Stimulated activated CD4-positive, alpha-beta T cell treated with anti-CD3 and anti-CD28 coated beads, Interleukin-1b, Interleukin-23, amount 100 ng/mL, for 24 hours (primary cell): ENCODE measurements around the gene GPD2.

Experiments
- DNase-seq, 4 experiments: peaks; one replicate each; pipeline ENCODE4 v3.0.0-alpha.2; 2020; ENCODE audit warnings: low read depth in 4 of 4, low spot score in 1 of 4

The GPD2 gene

DNA sequence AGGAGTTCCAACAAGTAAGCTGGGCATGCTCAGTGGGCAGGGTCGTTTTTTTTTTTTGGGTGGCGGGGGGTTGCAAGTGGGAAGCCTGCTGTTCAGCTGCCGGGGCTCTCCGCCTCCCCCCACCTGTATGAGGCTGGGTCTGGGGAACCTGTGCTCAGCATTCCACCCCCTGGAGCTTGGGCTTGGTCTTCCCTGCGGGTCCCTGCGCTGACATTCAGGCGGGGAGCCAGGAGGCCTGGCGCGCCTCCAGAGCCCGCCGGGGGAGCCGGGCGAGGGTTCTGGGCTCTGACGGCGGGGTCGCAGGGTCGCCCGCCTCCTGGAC, 822 bp upstream of the GPD2 start:
- no peak for DNase-seq

DNA sequence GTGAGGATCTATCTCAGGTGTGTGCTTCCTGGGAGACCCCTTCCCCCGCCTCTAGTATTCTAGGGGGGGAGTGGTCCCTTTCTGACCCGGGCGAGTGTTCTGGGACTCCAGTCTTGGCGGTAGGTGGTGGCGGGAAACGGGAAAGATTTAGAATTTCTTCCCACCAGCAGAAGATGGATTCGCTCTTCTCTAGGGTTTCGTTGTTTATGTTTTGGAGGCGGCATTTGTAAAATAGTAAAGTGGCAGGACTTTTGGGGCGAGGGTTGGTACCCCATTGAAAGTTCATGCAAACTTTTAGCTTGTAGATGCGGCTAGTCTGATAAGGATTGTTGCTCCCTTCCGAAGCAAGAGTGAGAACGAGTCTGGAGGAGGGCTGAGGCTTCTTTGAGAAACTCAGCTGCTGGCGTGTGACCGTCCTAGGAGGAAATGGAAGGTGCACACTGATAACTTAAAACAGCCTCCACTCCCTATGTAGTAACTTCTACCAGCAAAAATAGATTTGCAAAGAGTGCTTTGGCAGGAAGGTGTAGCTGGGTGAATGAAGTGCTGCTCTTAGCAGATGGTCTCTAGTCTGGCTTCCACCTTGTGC, 412 bp downstream of the GPD2 start:
- peak in 1 of 4 experiments; percentile 1 for DNase-seq

DNA sequence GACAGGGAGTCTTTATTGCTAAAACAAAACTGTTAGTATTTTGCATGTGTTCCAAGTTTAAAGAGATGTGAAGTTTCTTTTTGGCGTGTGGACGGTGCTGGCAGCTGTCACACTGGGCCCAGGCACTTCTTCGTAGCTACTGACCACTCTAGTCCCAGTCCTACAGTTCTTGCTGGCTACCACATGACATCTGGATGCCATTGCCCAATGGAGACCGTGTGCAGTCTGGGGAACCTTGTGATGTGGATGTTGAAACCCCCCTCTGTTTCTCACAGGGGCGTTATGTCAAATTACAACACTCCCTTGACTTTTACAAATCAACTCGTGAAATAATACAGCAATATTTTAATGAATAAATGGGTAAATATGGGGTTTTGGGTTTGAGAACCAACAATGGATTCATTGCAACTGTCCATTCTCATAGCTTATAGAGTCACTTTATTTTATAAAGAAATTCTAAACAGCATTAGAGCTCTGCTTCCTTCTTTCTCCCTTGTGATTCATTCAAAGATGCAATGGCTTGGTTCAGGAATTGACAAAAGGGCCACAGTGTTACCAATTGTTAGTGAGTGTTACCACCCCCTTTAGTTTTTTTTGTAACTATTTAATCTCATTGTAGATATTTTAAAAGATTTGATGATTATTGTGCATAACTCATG, 1.2 kb downstream of the GPD2 start:
- DNase-seq = no peak

DNA sequence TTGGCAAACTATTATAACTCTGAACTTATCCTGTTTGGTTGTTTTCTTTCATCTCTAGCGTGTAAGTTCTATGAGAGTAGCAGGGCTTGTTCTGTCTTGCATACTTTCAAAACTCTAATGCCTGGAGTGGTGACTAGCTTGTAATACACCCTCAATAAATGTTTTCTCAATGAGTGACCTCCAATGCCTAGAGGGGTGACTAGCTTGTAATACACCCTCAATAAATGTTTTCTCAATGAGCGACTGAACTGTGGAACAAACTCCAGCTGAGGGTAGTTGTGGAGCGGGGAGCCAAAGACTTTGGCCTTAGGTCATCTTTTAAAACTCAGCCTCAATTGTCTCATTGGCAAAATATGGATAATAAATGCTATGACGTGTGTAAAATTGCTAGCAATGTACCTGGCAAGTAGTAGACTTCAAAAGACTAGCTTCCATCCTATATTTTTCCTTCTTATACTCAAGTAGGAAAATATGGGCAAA, 1.8 kb downstream of the GPD2 start:
- no peak for DNase-seq

DNA sequence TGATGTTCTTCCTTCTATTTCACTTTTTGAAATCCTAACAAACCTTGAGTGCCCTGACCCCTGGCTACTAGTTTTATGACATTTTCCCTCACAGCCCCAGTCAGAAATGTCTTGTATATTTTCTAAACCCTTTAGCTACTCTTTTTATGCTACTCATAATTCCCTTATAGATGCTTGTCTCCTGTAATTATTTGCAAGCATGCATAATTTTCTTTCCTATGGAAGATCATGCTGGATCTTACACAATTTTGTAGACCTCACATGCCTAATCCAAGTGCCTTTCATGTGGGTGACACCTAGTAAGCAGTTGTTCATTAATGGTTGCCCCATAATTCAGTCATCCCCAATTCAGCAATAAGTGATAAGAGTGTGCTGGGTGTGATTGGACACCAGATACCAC, 6.9 kb downstream of the GPD2 start:
- DNase-seq = no peak

DNA sequence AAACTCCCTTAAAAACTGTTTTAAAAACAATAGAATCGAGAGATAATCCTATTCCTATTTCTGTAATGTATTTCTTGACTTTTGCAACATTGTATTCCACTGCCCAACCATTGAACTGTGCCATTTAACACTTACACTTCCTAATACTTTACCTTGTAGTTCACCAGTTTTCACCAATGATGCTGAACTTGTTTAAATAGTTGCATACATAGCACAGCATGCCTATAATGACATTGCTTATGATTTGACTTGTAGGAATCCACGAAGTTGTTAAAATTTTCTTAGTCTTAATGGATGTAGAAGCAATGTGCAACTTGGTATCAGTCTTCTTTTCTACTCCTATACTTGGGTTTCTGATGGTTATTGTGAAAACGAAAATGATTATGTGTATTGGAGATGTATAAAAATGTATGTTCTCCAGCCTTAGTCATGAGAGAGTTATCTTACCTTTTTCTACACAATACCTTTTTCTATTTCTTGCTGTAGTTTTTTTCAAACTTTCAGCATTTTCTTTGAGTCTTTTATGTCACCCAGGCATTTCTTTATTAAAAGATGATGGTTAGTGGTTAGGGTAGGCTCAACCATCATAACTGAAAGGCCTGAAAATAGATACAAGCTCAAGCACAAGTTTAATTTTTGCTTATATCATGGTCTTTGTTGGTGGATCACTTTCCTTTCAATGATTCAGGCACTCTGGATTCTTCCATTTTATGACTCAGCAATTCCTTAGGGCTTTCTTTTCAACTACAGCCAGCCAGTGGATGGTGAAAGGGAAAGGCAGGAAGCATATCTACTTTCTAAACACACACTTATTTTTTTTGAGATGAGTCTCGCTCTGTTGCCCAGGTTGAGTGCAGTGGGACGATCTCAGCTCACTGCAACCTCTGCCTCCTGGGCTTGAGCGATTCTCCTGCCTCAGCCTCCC, 9.4 kb downstream of the GPD2 start:
- no peak for DNase-seq

DNA sequence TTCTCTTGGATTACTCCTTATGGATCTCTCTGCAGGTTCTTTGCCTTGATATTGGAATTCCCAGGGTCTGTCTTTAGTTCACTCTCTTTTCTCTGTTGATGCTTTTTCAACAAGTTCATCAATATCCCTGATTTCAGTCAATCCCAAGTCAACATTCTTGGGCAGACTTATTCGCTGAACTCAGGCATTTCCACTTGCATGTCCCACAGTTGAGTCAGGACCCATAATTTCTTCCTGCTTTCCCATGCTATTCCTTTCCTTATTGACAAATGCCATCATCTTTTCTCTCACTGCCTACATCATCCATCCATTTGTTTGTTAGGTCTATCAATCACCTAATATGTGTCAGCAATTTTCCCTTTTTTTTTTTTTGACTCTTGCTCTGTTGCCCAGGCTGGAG, 11.6 kb downstream of the GPD2 start:
- no peak for DNase-seq

DNA sequence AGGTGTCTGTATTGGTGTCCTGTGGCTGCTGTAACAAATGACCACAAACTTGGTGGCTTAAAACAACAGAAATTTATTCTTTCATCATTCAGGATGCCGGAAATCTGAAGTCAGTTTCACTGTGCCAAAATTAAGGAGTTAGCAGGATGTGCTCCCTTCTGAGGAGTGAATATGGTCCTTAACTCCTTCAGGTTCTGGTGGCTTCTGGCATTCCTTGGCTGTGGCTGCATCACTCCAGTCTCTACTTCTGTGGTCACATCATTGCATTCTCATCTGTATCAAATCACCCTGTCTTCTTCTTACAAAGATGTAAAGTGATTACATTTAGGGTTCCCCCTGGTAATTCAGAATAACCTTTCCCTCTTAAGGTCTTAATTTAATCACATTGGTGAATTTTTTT, 12.6 kb downstream of the GPD2 start:
- DNase-seq = no peak

DNA sequence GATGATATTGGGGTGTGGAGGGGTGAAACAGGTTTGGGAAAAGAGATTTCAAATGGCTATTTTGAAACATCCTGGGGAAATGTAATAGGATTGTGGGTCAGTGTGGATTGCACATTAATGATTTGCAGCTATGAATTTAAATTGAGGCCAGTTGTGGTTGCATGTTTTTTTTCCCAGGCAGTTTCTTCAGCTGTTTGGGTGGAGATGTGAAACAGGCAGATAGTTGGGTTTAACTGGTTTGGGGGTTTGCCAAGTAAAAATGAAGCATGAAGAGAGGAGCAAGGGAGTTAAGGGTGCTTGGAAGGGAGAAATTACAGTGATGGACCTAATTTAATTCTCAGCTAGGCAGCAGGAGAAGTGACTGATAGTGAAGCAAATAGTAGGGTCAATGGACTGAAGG, 16.8 kb downstream of the GPD2 start:
- no peak for DNase-seq

DNA sequence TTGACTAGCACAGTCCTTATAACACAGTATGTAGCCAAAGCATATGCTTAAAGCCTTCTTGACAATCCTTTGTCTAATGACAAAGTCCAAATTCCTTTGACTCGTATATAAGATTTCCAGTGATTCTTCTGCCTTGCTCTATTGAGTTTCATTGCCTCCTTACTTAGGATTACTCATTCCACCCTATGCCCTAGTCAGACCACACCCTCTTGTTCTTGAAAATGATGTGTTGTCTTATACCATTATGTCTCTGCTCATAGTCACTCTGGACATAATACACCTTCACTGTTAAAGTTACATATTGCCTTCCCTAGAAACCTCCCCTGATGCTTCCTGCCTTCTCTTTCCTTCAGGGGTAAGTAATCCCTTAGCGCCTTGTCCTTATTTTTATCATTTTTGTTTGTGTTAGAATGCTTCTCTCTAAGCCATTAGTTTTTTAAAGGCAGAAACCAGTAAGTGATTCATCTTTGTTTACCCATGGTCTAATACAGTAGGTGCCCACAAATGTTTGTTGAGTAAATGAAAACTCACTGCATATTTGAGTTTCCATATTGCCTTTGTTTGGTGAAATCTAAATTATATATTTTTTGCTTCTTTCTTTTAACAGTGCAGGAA, 19.3 kb downstream of the GPD2 start:
- DNase-seq = no peak

DNA sequence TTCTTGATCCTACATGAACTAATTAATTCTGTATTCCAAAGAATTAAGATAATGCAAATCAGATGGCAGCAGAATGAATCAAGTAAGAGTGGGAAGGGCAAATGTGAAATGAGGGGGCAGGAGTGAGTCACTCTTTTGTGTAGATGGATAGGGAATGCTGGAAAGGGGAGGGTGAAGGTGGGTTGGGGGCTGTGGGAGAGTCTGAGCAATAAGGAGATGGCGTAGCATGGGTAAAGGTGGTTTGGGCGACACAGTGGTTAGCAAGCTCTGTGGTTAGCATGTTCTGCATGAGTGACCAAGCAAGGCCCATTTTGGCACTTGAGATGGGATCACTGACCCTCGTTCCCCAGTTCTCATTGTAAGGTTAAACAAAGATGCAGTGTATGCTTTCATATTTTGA, 20.4 kb downstream of the GPD2 start:
- DNase-seq = no peak

DNA sequence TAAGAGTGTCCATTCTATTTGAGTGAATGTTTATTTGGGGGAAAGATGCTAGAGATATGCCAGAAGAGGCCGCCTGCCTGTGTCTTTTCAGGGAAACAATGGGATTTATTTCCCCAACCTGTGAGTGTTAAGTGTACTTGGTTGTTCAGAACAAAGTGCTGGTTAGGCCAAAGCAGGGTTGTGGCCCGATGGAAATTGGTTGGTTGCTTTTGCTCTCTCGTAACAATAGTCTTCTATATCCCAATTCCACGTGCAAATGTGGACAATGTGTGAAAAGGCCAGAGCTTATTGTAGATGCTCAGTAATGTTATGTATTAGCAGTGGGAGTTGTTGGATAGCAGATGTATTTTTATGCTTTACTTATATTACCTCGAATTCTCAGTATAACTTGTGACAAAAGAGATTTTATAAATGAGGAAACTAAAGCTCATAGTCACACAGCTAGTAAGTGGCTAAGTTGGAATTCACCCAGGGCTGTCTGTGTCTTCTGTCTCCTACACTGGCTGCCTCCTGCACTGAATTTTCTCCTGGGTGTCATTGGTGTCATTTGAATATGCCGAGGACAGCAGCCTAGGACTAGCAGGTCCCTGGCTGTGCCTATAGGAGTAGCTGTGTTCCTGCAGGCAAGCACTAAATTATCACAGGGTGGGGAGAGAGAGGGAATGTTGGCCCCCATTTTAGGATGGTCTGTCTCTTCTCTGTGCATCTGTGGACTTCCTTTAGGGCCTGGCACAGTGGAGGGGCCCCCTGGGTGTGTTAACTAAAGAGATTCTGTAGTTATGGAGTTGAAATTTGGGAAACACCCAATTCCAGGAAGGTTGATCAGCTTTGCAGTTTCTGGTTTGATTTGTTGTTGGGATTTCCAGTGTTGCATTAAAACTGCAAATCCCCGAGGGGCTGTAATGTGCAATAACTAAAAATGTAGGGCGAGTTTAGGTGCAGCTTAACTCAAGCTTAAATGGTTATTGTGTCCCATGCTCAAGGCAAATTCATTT, 21.6 kb downstream of the GPD2 start:
- no peak for DNase-seq

DNA sequence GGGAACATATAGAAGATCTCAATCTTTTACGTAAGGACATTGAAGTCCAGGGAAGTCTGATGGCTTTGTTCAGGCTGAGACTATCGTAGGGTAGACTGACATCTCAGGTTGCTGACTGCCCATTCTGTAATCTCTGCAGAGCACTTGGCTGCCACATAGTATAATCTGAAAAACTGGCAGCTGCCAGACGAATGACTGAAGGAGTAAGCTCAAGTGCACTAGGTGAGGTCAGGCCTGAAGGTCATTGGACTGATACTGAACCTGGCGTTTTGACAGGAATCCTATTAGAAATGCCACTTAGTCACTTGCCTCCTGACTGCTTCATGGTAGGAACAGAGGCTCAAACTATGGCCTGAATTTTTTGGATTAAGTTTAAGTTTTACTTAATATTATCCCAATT, 23.5 kb downstream of the GPD2 start:
- no peak for DNase-seq

DNA sequence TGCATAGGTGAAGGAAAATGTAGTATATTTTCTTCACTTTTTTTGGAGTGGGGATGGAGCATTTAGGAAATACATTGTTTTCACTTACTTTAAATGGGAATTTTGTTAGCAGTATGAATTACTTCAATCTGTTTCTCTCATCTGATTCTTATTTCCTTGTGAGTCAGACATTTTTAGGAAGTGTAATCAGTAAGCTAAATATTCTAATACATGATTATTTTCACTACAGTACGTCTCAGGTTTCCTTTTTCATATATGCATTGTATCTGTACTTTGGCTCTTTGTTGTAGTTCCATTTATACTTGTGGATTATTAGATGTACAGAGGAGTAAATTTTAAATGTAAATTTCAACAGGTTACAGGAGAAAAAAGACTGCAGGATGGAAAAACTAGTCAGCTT, 27.9 kb downstream of the GPD2 start:
- no peak for DNase-seq

DNA sequence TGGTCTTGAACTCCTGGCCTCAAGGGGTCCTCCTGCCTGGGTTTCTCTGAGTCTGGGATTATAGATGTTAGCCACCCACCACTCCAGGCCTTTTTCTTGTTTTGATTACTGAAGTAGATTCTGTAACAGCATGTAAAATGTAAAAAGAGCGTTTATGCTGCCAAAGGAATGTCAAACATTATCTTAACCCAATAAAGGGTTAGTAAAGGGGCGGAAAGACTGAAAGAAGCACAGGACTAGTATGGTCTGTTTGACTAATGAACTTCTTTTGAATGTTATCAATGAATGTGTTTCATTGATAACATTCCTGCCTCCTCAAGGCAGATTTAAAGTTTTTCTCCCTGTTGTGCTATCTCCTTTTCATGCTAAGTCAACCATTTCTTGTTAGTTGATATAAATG, 29.4 kb downstream of the GPD2 start:
- no peak for DNase-seq

DNA sequence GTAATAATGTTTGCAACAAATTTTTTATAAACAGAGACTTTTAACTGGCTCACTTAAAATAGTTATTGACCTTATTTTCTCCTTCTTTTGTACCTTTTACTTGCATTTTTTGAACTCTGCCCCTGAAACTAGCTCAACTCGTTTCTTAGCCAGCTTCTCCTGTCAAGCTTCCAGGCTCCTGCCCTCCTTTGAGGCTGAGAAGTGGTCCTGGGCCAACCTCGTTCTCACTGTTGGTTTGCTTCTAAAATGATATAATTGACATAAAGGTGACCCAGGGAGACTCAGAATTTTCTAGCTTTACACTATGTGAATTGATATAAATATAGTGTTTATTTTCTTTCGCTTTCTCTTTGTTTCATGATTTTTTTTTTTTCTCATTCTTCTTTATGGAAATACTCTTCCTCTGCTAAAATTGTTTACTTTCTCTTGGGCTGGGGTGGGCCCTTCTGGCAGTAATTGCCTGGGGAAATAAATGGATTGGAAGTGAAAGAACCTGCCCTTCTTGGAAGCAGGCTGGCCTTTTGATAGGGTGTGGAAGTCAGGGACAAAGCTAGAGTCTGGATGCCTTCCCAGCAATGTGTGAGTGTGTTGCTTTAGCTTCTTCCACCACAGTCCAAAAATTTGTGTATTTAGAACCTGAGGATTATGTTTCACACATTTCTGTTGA, 30.7 kb downstream of the GPD2 start:
- no peak for DNase-seq

DNA sequence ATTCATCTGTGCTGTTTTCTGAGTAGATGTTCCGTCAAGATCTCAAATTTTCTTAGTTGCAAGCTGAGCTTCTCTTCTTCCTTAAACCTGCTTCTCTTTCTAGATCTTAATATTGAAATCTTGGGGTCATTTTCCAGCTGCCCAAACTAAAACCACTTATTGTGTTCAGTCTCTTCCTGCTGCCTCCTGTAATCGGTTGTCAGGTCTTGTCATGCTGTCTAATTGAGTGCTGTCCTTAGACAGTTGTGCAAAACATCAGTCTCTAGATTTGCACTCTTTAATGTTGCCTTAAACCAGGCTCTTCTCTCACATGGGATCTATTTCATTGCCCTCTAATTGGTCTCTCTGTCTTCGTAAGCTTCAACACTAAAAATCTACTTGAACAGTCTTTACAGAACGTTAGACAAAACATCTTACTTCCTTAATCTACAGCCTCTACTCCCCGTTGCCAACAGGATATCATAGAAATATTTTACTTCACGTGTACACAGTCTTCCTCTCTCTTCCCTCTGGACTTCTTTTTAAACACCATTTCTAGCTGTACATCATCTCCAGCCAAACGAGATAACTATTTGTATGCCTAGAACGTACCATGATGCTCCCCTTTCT, 34.9 kb downstream of the GPD2 start:
- DNase-seq = no peak

DNA sequence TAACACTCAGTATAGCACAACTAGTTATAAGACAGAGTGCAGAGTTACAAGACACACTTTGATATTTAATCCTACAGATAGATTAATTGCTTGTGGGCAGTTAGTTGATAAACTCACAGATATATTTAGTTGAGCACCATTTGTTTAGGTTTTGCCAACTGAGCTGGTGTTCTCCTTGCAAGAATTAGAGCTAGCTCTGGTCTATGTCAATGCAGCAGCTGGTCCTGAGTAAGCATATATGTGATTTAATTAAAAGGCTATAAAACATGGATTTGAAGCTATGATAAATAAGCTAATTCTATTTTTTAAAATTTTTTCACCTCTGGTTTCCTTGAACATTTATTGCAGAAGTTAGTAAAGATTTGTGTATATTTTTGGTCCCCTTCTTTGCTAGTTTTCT, 35.6 kb downstream of the GPD2 start:
- no peak for DNase-seq

DNA sequence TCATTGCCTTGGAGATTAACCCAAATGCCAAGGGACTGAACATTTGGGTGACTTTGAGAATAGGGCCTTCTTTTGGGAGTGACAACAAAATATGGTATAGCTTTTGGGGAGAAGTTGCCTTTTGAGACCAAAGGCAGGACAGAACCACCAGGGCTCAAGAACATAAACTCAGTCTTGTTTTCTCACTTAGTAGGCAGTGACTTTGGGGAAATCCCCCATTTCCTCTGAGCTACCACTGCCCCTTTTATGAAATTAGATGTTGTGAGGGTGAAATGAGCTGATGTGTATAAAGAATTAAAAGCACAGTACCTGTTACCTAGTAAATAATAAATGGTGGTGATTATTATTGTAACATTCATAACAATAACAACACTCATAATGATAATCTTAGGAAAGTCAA, 36.5 kb downstream of the GPD2 start:
- no peak for DNase-seq

DNA sequence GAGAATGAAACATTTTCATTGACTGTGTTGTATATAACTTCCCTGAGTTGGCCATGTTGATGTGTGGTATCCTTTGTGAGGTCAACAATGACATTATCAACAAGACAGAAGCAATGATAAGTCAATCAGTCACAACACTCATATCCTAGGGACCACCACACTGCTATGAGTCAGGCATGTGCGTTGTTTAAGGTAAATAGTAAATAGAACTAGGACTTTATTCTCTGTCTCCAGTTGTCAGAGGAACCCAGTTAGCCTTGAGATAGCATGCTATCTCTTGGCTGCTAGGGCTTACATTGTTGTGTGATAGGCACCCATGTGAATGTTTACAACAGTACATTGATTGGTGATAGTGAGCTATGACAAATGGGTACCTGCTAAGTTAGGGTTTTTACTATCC, 37.3 kb downstream of the GPD2 start:
- no peak for DNase-seq
